GM18873 (cell line): ENCODE results near the gene IP6K3.

Source experiments
- ATAC-seq: cut with Tn5 transposase; IDR thresholded peaks from one replicate; pipeline ENCODE4 v1.9.1; 2021; ENCODE audit warnings: mild to moderate bottlenecking, moderate library complexity, moderate number of reproducible peaks; ENCODE audit not compliant: unreplicated experiment, low FRiP score

Gene IP6K3

GRCh38 chr6:33761922-33762629 is 15.4 kb upstream of the IP6K3 start:
- no peak for ATAC-seq

- ATAC-seq, result no peak
Observed at GRCh38 chr6:33761581-33761921, 14.8 kb upstream of the IP6K3 start.

- ATAC-seq, result no peak
Observed at GRCh38 chr6:33759887-33760629, 13.4 kb upstream of the IP6K3 start.

- ATAC-seq, result no peak
Observed at GRCh38 chr6:33758815-33759216, 12.1 kb upstream of the IP6K3 start.

- ATAC-seq, result no peak
Observed at GRCh38 chr6:33757906-33758305, 11.2 kb upstream of the IP6K3 start.

GRCh38 chr6:33757113-33757512 is 10.4 kb upstream of the IP6K3 start:
- no peak for ATAC-seq

GRCh38 chr6:33756211-33756954 is 9.7 kb upstream of the IP6K3 start:
- ATAC-seq, result no peak

- ATAC-seq, result no peak
Observed at GRCh38 chr6:33755070-33755869, 8.6 kb upstream of the IP6K3 start.

- no peak for ATAC-seq
Observed at GRCh38 chr6:33754222-33754621, 7.5 kb upstream of the IP6K3 start.

- no peak for ATAC-seq
Observed at GRCh38 chr6:33752646-33753015, 5.9 kb upstream of the IP6K3 start.

- no peak for ATAC-seq
Observed at GRCh38 chr6:33751771-33752645, 5.3 kb upstream of the IP6K3 start.

- no peak for ATAC-seq
Observed at GRCh38 chr6:33750244-33750991, 3.7 kb upstream of the IP6K3 start.

- ATAC-seq, result no peak
Observed at GRCh38 chr6:33749401-33749800, 2.7 kb upstream of the IP6K3 start.

GRCh38 chr6:33748841-33749240 is 2.1 kb upstream of the IP6K3 start:
- ATAC-seq, result no peak

GRCh38 chr6:33747823-33748222 is 1.1 kb upstream of the IP6K3 start:
- ATAC-seq, result no peak

- no peak for ATAC-seq
Observed at GRCh38 chr6:33746036-33746600, 587 bp downstream of the IP6K3 start.

- ATAC-seq, result no peak
Observed at GRCh38 chr6:33745548-33745947, 1.2 kb downstream of the IP6K3 start.

GRCh38 chr6:33744895-33745546 is 1.7 kb downstream of the IP6K3 start:
- ATAC-seq, result no peak
